Measurements from ENCODE around the gene MYLK.

The MYLK gene

GRCh38 chr3:123768480-123769355 lies 115.4 kb downstream of the MYLK start:
- DNase-seq, result no peak

DNA sequence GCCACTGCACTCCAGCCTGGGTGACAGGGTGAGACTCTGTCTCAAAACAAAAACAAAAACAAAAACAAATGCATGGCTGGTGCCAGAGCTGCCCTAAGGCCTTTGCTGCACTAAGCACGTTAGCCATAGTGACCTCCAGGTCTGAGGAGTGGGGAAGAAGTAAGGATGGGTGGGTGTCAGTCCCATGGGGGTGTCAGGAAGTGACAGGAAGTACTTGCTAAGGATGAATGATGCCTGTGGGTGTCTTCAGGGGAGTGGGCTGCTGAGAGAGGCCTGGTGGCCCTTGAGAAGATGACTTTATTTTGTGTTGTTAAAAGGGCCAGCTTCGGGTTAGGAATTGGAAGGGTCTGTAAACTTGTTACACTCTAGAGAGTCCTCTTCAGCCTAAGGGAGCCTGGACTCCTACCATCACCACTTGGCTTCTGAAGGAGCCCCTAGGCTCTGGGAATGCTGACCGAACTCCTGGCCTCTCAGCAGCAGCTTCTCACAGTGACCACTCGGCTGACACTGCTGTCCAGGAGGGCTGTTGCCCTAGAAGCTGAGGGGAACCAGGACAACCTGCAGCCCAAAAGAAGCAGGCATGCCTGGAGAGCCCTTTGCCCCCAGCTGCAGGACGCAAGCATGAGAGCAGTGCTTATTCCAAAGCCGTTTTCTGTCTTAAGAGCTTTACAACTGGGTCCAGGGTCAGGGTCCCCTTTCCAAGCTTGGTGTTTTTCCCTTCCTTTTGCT lies 116.4 kb downstream of the MYLK start:
- DNase-seq, result no peak

DNA sequence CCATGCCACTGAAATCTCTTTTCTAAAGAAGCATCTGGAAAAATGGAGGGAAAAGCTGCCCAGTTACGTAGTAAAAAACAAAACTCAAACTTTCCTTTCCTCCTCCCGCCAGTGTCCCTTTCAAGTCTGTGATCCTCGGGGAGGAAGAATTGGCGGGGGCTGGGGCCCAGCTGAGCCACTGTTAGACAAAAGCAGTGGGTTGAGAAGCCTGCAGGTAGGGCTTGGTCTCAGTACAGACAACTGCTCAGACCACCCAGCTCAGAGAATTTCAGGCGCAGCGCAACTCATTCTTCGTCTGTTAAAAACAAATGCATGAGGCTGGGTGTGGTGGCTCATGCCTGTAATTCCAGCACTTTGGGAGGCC lies 117.1 kb downstream of the MYLK start:
- DNase-seq, result no peak

GRCh38 chr3:123766193-123767008 lies 117.7 kb downstream of the MYLK start:
- DNase-seq, result no peak

GRCh38 chr3:123765475-123766128 lies 118.5 kb downstream of the MYLK start:
- peak; percentile 40 for DNase-seq

GRCh38 chr3:123764647-123765046 lies 119.5 kb downstream of the MYLK start:
- no peak for DNase-seq

DNA sequence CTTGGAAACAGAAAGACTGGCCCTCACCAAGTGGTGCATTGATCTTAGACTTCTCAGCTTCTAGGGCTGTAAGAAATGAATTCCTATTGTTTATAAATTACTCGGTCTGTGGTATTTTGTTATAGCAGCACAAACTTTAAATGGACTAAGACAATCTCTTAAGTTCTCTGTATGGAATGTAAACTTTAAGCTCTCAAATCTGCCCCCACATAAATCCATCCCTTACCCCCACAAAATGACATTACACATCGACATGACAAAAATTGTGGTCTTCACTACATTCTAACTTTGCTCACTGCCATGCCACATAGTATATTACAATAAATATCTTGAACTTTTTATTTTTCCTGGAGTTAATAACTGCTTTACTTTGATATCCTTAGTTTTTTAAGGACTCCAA lies 121.3 kb downstream of the MYLK start:
- DNase-seq, result no peak

DNA sequence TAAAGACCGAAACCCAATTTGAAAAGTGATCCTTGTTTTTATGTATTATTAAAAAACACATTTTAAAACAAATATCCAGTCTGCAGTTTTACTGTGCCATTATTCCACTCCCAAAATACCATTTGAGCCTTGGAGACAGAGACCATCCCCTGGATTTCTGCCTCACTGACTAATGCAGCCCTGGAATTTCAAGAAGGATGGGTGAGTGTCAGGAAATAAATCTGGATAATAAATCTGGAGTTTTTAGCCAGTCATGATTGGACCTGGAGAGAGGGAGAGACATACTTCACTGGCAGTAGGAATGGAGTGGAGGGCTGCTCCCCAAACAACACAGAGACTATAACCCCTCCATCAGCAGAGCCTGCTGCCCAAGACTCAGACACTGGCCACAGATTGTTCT lies 123.3 kb downstream of the MYLK start:
- DNase-seq, result no peak

DNA sequence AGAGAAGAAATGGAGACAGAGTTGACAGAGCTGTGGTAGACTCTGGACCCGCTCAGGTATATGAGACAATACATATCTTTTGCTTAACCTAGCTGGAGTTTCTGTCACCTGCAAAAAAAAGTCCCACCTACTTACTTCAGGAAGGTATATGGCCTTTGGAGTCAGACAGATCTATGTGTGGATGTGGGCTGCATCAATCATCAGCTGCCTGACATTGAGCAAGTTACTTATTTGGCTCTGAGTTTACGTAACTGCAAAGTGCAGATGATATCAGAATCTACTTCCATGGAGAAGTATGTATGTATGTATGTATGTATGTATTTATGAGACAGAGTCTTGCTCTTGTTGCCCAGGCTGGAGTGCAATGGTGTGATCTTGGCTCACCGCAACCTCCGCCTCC lies 124.3 kb downstream of the MYLK start:
- no peak for DNase-seq

DNA sequence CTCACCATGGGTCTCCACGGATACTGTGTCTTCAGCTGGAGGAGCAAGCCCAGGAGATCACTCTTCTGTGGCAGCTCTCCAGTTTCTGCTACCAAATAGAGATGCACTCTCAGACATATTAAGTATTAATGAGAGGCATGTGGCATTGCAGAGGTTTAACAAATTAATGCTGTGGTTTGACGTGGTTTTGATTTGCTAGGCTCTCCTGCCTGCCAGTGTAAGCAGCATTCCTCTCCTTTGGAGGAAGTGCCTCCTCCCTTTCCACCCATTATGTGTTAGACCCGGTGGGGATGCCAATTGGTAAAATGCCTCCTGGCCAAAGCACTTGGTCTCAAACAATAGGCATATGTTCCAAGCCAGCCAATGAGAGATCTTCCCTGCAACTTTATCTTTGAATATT lies 124.8 kb downstream of the MYLK start:
- DNase-seq, result no peak

DNA sequence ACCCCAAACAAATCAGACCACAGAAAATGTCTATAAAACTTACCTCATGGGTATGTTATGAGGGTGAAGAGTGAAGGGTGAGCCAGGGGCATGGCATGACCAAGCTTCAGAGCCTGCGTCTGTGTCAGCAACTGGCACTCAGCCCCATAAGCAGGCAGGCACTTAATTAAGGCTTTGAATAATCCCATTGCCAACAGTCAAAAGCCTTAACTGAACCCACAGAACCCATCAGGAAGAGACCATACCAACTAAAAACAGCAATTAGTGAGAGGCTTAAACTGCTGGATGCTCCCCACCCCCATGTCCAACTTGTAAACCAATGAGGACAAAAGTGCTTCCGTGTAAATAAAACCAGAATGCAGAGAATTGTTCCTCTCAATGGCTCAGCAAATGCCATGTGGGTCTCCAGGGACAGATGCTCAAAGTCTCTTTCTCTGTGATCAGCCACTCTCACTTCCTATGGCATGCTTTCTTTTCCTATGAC lies 126.0 kb downstream of the MYLK start:
- peak; percentile 60 for DNase-seq

GRCh38 chr3:123757281-123757940 lies 126.7 kb downstream of the MYLK start:
- no peak for DNase-seq

DNA sequence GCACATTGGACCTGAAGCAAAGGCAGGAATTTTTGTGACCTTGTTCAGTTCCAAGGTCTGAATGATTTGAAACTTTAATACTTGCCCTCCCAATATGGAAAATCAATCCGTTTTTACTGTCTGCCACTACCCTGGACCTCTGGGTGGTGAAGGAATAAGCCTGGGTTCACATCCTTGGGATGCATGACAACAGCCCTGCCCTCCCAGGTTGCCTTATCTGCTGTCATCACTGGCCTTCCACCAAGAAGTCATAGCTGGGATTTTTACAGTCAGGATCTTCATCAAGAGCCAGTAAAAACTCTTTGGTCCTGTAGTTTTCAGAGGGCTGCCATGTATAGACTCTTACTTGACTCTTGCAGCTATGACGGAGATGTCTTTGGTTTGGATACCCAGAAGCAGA lies 128.6 kb downstream of the MYLK start:
- DNase-seq, result no peak

- DNase-seq, result no peak
Observed at GRCh38 chr3:123755085-123755484, 129.0 kb downstream of the MYLK start.

DNA sequence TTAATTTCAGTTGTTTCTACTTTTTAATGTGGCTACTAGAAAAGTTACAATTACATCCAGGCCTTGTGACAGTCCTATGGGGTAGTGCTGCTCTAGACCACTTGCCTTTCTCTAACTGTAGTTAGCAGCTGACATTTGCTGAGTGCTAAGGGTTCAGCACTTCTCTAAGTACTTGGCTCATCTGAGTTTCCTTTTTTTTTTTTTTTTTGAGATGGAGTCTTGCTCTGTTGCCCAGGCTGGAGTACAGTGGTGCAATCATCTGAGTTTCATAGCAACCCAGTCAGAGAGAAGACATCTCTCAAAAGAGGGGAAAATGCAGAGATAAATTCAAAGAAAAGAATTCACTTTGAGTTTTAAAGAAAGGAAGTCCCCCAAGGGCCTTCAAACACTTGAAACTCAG lies 130.8 kb downstream of the MYLK start:
- no peak for DNase-seq

DNA sequence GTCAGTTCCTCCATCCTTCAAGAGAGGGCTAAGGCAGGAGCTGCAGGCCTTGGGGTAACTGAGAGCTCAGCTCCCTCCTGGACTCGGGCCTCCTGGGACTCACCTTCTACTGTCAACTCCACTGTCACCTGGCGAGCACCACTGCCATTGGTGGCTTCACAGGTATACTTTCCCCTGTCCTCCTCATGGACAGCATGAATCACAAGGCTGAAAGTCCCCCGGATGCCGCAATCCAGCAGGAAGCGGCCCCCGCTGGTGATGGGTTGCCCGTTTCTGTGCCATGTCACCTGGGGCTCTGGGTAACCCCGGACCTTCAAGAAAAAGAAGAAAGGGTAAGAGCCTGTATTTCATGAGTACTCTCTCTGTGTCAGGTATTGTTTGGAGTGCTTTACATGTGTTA lies 131.9 kb downstream of the MYLK start:
- DNase-seq, result no peak

DNA sequence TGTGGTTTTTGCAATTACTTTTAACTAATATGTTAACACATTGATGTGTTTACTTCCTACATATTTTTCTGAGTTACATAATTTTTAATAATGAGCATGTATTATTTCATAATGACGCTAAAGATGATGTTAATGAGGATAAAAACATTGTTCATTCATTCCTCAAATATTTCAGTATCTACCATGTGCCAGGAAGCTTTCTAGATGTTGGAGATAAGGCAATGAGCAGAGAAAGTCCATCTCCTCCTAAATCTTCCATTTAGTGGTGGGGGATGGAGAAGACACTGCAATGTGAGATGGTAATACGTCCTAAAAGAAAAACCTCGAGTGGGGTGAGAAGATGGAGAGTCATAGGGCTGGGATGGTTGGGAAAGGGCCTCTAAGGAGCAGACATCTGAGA lies 132.7 kb downstream of the MYLK start:
- DNase-seq, result no peak

DNA sequence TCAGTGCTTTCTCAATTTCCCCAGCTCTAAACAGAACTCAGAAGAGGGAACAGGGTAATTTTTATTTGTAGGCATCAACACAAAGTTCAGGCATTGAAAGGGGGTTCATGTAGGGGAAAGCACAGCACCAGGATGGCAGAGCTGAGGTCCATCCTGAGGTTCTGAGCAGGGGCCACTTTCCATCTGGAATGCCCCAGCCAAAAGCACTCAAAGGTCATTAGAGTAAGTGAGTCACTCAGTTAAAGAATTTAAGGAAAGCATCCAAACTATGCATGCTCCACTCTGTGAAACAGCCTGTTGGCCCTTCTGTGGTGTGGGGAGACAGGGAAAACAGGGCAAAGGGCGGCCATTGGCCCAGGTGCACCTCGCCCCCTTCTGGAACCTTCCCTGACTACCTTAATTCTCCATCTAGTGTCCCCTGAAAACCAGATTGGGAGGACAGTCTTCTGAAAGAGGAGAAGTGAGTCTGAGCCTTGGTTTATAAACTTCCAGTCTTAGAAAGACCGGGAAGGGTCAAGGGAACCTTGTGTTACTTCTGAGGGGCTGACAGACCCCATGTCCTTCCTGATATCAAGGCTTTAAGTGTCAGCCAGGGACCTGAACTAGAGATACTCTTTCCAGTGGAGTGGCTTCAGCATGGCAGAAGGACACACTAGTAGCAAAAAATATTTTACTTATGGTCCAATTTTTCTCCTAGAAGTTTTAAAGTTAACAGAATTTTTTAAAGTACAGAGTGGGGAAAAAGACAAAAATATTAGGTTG lies 133.3 kb downstream of the MYLK start:
- DNase-seq, result peak; percentile 84

DNA sequence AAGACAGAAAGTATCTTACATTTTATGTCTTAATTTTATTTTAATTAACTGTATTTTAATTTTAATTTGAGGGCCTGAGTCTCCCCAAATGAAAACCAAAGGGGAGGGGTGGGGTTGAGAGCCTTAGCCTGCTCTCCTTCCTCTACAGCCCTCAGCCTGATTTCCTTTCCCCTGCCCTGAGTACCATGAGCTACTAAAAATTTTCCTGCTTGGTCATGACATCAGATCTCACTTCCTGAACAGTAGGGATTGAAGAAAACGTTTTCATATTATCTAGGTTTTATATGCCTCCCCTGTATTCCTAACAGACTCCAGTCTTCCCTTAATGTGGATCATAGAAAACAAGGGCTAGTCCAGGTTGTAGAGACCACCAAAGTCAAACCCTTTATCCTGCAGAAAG lies 133.9 kb downstream of the MYLK start:
- DNase-seq, result no peak

- DNase-seq, result peak; percentile 71
Observed at GRCh38 chr3:123749711-123750110, 134.4 kb downstream of the MYLK start.

DNA sequence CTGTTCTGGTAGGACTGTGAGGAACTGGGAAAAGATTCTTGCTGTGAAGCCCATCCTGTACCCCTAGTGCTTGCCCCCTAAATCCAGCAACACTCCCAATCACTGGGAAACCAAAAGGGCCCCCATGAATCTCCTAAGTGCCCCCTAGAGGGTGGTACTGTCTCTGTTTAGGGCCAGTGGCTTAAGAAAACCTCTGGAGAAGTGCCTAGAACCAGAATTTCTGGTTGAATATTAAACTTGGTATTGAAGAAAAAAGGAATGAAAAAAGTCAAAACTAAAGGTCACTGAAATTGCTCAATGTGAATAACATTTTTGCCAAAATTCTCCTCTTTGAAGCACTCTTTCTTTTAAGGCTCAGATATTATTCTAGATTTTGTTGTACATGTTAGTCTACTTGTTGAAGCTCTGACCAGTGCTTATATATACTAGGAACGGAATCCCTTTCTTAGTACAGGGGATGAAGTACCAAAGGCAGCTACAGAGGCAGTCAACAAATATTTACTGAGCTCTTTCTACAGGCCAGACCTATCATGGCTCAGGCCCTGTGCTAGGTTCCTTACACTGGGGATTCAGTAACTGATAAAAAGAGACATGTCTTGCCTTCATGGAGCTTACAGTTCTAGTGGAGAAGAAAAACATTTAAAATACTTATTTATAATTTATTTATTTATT lies 138.8 kb downstream of the MYLK start:
- no peak for DNase-seq

Measured in NCI-H226 (cell line).